NCI-H1092 (cell line): Measurements from ENCODE around the gene SLC1A7.
"Not testable (repeated sequence)": the region's sequence is repeated elsewhere in the genome, so short reads cannot be mapped to it uniquely, and the experiment has no call there.

Experiments used
- DNase-seq: peaks from one replicate; lab custom pipeline; 2025; lab: John Stamatoyannopoulos, UW

SLC1A7 gene

DNA sequence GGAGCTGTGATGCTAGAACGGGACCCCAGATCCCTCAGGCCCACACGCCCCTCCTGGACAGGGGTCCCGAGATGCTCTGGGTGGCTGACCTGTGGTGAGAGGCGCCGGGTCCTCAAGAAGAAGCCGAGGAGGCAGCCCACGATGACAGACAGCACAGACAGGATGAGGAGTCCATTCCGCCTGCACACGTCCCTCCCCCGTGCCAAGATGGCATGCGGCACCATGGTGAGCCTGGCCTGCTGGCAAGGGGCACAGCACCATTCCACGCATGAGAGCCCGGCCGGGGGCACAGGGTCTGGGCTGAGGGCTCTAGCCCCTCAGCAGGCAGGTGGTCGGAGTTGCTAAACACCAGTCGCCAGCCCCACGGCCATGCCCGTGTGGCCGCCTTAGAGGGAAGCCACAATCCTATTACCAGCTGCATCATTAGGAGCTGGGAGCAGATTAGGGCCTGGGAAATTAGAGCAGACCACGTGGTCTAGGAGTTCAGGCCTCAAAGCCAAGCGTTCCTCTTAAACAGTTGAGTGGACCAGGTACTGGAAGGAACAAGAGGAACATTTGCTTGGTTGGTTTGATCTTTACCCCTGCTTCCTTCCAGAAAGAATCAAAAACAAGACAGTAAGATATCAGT lies at the start of gene SLC1A7:
SLC1A7 (minus strand) TSS at position 413 of the 628 bp plus-strand sequence; CDS start at position 224, 189 bp downstream.
- DNase-seq = no peak

DNA sequence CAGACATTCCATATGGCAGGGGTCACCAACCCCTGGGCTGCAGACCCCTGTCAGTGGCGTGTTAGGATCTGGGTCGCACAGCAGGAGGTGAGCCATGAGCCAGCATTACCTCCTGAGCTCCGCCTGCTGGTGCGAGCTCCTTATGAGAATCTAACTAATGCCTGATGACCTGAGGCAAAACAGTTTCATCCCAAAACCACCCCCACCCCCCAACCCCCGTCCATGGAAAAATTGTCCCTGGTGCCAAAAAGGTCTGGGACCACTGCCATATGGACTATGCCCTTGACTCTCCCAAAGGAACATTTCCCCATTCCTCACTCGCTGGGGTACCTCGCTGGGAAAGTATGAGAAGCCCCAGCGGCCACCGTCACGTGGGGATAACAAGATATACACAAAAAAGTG lies 47.8 kb upstream of the SLC1A7 start:
- DNase-seq = no peak

DNA sequence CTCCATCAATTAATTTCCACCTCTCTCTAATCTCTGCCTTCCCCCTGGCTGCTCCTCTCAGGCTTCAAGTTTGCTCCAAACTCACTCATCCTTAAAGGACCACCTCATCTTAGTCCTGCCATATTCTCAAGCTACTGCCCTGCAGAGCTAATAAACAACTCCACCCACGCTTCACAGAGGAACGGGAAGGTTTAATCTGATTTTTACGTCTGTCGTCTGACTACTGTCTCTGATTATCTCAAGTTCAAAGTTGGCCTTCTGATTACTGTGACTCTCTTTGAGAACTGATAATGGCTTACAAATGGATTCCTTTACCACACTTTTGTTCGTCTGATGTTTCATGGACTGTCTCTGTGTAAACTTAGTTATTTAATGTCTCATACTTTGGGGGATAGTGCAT lies 46.6 kb upstream of the SLC1A7 start:
- DNase-seq = no peak

DNA sequence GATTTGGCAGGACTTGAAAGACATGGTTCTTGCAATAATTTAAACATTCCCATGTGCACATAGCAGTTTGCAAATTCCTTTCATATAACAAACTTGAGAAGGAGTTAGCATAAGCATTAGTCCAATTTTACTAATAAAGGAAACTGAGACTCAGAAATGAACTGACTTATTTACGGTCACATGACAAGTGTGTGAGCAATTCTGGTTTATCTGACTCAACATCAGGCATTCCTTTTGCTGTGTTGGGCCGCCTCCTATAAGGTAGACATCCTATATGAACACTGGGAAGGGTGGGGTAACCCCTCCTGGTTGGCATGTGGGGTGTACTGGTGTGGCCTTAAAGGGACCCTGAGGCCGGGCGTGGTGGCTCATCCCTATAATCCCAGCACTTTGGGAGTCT lies 45.7 kb upstream of the SLC1A7 start:
- no peak for DNase-seq

DNA sequence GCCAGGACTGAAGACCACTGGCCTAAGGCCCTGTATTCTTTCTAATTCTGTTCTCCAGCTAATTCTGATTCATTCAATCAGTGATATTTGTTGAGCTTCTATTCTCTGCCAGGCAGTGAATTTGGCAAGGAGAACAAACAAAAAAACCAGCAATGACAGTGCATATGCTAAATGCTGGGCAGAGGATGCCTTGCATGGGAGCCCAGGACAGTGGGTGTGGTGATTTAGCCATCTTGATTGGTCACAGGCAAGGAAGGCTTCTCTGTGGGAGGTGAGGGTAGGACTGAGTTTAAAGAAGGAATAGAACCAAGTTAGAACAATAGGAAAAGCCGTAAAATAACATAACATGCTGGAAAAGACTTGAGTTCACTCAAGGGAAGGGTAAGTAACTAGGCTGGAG lies 45.0 kb upstream of the SLC1A7 start:
- no peak for DNase-seq

DNA sequence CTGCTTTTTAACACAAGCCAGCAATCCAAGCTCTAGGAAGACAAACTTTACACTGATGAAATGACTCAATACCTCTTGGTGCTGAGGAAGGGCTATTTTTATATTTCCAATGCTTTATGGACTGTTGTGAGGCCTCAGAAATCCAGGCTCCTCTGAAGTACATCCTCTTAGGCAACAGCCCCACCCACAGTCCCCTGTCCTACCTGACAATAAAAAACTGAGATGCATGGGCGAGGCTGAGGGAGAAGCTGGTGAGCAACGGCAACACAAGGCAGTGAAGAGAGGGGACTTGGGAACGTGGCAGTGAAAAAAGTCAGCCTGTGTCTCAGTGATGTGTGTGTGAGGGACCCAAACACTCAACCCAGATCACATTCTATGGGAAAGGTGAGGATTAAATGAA lies 44.1 kb upstream of the SLC1A7 start:
- no peak for DNase-seq

DNA sequence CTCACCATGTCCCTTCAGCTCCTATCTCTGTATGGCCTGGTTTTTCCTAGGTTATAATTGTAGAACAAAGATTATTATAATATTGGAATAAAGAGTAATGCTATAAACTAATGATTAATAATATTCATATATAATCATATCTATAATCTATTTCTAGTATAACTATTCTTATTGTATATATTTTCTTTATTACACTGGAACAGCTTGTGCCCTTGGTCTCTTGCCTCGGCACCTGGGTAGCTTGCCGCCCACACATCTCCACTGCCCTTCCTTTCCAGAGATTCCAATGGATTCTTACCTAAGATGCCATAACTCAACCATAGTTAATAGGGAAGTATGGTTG lies 43.5 kb upstream of the SLC1A7 start:
- not testable (repeated sequence) for DNase-seq

DNA sequence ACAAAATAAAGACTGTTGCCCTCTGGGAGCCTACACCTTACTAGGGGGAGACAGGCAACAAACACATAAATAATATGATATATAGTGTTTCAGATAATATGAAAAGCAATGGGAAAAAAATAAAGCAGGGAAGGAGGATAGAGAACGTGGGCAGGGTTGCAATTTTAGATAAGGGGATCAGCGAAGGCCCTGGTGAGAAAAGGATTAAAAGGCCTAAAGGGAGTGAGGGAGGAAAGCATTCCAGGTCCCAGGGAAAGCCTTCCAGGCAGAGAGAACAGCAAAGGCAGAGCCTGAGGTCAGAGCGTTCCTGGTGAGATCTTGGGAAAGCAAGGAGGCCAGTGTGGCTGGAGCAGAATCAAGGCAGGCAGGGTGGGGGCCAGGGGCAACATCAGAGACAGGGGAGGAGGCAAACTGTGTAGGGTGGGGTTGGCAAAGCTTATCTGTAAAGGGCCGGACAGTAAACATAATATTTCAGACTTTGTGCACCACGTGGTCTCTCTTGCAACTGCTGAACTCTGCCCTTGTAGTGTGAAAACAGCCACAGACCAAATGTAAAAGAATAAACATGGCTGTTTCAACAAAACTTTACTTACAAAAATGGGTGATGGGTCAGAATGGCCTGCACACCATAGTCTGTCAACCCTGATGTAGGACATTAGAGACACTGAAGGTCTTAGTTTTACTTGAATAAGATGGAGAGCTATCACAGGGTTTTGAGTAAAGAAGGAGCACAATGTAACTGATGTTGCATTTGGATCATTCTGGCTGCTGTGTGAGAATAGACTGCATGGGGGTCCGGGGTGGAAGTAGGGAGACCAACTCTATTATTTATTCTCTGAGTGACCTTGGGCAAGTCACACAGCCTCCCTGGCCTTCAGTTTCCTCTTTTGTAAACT lies 40.9 kb upstream of the SLC1A7 start:
- DNase-seq = no peak

DNA sequence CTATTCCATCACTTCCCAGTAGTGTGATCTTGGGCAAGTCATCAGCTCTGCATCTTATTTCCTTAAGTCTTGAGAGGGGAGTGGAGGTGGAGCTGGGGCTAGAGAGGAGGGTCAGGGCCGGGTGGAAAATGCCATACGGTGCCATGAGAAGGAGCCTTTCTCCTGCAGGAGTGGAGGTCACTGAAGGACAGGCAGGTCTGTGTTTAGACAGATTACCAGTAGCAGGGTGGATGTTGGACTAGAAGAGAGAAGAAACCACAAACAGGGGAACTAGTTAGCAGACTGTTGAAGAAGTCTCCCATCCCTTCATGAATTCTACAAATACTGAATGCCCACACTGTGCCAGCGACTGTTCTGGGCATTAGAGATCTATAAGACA lies 40.3 kb upstream of the SLC1A7 start:
- no peak for DNase-seq

DNA sequence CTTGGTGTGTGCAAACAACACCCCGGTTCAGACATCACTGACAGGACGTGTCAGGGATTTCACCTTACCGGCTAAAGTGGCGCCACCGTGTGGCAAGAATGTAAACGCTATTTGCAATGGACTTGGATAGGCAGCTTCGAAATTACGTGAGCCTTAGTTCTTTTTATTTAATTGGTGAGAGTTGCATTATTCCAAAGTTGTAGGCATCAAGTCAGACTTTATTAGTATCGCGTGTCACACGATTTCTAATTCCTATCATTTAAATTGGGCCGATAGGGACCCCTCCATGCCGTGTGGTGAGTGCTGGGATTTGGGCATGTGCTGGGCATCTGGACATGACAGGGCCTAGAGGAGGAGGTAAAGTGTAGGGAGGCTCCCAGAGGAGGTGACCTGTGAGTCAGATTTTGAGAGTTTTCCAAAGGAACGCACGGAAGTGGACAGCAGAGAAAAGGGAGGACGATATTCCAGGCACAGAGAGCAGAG lies 39.7 kb upstream of the SLC1A7 start:
- peak; percentile 53 for DNase-seq

DNA sequence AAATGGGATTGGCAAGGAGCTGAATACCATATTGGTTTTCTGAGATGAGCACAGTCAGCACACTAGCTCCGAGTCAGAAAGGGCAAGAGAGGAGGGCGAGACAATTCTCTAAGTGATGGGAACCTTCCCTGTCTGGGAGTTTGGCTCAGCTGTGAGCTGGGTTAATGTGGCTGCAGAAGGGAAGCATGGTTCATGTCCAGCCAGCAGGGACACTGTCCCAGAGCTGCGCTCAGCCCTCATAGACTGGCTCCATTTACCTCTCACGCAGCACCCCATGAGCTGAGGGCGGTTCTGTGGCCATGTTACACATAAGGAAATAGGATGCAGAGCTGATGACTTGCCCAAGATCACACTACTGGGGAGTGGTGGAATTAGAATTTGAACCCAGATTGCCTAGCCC lies 38.5 kb upstream of the SLC1A7 start:
- DNase-seq = no peak

DNA sequence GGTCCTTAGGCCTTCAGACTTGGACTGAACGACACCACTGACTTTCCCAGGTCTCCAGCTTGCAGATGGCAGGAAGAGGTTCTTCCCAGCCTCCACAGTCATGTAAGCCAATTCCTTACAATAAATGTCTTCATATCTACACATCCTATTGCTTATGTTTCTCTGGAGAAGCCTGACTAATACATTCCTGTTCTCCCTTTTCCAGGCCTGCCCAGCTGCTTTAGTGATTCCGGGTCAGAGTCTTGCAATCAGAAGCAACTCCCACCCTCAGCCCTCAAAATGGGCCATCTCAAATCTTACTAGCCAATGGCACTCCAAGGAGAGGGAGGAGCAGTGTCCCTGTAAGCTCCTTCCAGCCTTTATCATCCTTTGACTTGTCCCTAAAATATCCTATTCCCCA lies 37.8 kb upstream of the SLC1A7 start:
- no peak for DNase-seq

DNA sequence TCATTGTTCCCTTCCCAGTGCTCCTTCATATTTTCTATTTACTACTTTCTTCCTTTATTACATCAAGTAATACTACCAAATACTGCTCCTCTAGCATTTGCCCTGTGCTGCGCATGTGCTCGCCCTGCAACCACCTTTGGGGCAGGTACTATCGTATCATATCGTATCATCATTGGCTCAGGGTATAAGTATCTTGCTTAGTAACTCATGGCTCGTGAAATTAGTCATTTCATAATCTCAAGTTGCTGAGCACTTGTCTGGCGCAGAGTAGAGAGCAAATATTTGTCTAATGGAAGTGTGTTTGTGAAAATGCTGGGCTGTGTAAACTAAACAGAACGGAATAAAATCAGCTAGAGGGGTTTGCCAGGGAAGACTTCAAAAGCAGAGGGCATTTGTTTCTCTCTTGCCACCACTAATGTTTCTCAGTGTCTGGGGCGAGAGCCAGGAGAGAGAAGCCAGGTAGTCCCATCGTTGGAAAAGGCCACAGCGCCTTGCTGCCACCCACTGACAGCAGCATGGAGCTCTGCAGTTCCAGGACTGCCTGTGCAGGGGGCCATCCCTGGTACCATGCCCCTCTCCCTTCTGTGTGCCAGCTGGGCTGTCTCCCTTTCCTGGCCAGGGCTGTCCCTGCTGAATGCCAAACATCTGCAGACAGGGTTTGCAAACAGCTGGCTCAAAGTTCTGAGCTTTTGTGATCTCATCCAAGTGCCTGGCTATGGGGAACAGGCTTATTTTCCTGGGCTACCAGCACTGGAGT lies 34.2 kb upstream of the SLC1A7 start:
- peak; percentile 22 for DNase-seq

DNA sequence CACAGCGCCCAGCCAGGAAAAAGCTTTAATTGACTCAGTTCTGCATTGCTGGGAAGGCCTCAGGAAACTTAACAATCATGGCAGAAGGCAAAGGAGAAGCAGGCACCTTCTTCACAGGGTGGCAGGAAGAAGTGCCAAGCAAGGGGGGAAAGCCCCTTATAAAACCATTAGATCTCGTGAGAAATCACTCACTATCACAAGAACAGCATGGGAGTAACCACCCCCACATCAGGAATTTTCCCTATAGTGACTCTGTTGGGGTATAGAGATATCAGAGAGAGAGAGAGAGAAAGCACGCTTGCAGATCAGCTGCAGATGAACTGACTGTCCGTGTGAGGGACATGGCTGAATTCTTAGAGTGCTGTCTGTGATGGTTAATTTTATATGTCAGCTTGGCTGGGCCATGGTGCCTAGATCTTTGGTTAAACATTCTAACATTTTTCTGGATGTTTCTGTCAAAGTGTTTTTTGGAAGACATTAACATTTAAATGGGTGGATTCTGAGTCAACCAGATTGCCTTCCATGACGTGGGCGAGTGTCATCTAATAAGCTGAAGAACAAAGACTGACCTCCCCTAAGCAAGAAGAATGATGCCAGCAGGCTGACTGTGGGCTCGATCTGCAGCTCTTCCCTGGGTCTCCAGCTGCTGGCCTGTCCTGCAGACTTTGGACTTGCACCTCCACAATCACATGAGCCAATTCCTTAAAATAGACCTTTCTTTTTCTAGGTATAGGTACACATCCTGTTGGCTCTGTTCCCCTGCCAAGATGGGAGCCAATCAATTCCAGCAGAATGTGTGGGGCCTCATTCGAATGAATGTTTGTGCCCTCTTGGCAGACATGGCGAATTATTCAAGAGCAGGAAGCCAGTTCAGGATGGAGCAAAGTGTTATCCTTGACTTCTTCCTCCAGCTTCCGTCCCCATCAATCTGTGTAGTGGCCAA lies 32.8 kb upstream of the SLC1A7 start:
- DNase-seq = no peak

DNA sequence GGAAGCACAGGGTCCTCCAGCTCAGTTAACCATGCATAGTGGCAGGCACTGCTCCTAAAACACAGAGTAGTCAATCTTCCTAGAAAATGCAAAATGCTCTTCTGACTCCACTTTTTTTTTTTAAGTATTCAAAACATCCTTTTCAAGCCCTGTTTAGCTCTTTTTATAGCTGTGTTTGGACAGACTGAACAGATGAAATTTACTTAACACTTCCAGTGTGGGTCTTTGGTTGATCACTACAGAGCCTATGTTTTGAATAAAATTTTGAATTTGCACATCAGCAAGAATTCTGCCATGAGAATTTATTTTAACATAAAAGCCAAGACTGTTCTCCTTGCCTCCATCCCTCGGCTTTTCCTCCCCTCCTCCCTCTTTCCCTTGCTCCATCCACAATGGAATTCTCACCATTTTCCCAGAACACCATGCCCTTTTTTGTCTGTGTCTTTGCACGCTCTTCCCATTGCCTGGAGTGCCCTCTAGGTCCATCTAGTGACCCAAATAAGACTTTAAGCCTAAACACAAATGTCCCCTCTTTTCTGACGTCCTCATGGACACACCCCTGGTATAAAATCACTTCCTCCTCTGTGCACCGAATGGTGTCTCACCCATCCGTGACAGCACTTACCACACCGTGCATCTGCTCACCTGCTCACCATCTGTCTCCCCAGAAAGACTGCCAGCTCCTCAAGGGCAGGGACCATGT lies 30.1 kb upstream of the SLC1A7 start:
- DNase-seq = no peak

DNA sequence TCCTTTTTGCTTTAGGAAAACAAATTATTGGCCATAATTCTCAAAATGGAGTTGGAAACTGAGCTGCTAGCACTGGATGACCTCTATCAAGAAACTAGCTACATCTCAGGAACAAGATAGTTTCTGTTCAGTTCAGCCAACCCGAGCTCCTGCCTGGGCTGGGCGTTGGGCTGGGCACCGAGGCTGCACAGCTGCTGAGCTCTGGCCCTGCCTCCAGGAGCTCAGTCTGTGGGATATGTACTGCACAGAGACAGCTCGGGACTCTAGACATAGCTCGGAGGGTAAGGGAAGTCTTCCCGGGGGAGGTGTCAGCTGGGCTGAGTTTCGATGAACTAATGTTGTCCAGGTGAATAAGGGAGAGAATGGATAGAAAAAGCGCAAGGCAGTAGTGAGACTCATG lies 24.5 kb upstream of the SLC1A7 start:
- no peak for DNase-seq

DNA sequence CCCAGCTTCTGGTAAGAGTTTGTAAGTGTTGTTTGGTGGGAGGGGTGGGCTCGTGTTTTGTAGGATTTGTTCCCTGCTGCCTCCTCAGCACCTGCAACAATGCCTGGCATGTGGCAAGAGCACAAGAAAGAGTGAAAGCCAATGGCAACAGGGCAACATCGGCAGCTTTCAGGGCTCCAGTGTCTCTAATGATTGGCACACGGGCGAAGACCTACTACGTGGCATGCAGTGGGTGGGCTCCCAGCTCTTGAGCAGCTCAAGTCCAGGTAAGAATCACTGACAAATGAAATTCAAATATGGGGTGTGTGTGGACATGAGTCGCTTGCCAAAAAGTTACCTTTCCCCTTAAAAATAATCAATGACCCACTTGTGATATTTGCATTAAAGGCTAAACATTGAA lies 23.9 kb upstream of the SLC1A7 start:
- DNase-seq = no peak

DNA sequence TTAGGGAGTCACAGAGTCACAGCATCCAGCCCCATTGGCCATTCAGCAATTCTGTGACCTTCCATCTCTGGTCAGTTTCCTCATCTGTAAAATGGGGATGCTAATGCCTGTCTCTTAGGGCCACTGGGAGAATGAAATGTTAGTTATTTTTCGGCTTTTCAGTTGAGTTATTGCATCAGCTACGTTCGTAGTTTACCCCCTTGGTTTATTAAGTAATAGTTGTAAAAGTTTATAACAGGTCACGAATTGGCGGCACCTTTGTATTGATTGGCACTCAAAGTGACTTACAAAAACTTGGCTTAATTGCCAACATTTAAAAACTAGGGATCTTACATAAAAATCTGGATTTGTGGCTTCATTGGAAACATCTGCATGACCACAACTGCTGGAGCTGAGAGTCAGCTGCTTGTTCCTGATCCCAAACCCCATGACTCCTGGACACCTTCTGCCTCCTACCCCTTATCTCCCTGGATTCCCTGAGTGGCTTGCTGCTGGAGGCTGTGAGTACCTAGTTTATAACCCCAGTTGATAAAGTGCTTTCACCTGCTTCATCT lies 23.0 kb upstream of the SLC1A7 start:
- no peak for DNase-seq

DNA sequence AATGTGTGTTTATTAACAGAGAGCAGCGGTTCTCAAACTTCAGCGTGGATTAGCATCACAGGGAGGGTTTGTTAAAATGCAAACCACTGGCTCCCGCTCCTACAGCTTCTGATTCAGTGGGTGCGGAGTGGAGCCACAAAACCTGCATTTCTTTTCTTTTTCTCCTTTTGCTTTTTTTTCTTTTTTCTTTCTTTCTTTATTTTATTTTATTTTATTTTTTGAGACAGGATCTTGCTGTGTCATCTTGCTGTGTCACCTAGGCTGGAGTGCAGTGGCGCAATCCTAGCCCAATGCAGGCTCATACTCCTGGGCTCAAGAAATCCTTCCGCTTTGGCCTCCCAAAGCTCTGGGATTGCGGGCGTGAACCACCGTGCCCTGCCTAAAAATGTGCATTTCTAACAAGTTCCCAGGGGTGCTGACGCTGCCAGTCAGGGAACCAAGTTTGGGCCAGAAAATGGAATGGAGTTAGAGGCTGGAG lies 20.9 kb upstream of the SLC1A7 start:
- DNase-seq = no peak

DNA sequence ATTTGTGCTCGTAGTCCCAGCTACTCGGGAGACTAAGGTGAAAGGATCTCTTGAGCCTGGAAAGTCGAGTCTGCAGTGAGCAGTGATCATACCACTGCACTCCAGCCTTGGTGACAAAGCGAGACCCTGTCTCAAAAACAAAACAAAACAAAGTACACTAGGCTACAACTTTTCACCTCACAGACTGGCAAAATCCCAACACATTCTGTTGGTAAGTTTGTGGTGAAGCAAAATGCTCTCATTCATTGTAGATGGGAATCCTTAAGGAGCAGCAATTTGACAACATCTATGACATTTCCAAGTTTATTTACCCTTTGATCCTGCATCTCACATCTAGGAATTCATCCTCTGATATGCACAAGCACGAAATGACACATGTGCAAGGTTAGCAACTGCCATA lies 20.2 kb upstream of the SLC1A7 start:
- no peak for DNase-seq

DNA sequence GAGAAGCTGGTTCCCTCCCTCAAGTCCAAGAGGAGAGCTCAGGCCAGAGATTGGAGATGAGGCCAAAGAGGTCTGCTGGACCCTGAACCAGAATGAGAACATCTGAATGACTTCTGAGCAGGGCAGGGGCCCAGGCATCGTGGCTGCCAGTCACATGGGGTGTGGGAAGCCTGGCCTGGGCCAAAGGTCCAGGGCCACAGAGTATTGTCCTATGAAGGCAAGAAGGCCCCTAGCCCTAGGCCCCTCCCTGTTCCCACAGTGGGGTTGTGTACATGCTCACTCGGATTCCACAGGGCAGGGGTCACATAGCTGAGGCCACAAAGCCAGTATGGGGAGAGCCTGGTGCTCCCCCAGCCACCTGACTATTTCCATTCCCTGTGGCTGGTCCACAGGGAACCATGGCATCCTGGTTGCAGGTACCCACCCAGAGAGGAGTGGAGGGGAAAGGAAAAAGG lies 18.5 kb upstream of the SLC1A7 start:
- DNase-seq = no peak
